Measurements from ENCODE around the gene NT5DC2. TPM values are rescaled to one million over a fixed set of nuclear protein-coding genes. Genes with fewer than 3 reads are reported as not detected.

NT5DC2 gene
- total RNA-seq, 1 donor from 2014 or later, result 4.1 TPM

DNA sequence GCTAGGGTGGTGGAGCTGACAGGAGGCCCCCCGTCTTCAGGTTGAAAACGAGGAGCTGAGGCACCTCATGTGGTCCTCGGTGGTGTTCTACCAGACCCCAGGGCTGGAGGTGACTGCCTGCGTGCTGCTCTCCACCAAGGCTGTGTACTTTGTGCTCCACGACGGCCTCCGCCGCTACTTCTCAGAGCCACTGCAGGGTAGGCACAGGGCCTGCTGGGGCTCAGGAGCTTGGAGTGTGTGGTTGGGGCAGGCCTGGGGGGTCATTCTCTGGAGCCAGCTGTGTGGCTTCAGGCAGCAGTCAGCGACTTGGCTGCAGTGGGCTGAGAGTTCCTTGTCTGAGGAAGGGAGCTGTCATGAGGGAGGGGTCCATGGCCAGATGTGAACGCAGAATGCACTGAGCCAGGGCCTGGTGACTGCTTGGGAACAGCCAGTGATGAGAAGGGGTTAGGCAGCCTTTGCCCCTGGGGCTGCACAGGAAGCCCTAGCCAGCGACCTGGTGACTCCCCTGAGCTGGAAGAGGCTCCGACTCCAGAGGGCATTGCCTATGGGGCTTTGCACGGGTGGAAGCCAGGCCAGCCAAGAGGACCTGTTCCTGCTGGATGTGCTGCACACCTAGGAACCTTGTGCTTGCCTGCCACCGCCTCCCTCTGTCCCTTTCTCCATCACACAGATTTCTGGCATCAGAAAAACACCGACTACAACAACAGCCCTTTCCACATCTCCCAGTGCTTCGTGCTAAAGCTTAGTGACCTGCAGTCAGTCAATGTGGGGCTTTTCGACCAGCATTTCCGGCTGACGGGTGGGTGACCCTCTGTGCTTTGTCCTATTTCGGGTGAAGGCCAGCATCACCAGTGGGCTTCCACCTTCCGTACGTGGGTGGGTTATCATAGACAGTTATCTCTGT, 43.4 kb downstream of the NT5DC2 start:
- ATAC-seq (peak; percentile 2), DNase-seq (ENCODE audit: low spot score) (no peak)

DNA sequence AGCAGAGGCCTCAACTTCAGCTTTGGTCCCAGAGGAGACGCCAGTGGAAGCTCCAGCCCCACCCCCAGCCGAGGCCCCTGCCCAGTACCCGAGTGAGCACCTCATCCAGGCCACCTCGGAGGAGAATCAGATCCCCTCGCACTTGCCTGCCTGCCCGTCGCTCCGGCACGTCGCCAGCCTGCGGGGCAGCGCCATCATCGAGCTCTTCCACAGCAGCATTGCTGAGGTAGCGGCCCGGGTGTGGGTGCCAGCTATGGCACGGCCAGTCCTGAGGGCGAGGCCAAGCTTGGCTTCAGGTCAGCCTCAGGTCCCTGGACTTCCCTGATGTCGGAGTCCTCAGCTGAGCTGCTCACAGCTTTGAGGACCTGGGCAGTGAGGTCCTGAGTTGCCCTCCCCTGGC, 44.2 kb downstream of the NT5DC2 start:
- DNase-seq (ENCODE audit: low spot score) (no peak), ATAC-seq (peak; percentile 31)

DNA sequence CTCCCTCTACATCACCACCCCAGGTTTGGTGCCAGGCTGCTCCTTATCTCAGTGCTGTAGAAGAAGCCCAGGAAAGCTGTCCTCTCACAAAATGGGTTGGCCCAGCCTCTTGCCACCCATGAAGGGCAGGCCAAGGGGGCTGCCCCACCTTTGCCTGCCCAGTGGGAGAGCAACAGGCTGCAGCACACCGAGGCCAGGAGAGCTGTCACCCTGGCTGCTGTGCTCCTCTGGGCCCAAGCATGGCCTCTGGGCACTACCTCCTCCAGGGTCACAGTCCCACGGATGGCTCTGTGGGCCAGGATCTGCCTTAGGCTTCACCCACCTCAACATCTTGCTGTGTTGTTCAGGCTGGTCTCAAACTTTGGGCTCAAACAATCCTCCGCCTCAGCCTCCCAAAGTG, 44.9 kb downstream of the NT5DC2 start:
- DNase-seq (ENCODE audit: low spot score) (no peak), ATAC-seq (no peak)

DNA sequence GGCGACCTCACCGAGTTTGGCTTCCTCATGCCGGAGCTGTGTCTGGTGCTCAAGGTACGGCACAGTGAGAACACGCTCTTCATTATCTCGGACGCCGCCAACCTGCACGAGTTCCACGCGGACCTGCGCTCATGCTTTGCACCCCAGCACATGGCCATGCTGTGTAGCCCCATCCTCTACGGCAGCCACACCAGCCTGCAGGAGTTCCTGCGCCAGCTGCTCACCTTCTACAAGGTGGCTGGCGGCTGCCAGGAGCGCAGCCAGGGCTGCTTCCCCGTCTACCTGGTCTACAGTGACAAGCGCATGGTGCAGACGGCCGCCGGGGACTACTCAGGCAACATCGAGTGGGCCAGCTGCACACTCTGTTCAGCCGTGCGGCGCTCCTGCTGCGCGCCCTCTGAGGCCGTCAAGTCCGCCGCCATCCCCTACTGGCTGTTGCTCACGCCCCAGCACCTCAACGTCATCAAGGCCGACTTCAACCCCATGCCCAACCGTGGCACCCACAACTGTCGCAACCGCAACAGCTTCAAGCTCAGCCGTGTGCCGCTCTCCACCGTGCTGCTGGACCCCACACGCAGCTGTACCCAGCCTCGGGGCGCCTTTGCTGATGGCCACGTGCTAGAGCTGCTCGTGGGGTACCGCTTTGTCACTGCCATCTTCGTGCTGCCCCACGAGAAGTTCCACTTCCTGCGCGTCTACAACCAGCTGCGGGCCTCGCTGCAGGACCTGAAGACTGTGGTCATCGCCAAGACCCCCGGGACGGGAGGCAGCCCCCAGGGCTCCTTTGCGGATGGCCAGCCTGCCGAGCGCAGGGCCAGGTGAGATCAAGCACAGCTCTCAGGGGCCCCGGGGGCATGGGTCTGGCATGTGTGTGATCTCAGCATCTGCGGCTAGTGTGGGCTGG, 45.6 kb downstream of the NT5DC2 start:
- ATAC-seq, result no peak
- DNase-seq (ENCODE audit: low spot score), result no peak

DNA sequence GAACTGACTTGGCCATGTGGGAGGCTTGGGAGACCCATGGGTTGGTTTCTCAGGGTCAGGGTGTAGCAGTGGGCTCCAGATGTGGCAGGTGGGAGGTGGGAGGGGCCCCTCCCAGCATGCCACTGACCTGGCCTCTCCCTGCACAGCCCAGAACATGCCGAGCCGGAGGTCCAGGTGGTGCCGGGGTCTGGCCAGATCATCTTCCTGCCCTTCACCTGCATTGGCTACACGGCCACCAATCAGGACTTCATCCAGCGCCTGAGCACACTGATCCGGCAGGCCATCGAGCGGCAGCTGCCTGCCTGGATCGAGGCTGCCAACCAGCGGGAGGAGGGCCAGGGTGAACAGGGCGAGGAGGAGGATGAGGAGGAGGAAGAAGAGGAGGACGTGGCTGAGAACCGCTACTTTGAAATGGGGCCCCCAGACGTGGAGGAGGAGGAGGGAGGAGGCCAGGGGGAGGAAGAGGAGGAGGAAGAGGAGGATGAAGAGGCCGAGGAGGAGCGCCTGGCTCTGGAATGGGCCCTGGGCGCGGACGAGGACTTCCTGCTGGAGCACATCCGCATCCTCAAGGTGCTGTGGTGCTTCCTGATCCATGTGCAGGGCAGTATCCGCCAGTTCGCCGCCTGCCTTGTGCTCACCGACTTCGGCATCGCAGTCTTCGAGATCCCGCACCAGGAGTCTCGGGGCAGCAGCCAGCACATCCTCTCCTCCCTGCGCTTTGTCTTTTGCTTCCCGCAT, 46.4 kb downstream of the NT5DC2 start:
- DNase-seq (ENCODE audit: low spot score) (no peak), ATAC-seq (no peak)

DNA sequence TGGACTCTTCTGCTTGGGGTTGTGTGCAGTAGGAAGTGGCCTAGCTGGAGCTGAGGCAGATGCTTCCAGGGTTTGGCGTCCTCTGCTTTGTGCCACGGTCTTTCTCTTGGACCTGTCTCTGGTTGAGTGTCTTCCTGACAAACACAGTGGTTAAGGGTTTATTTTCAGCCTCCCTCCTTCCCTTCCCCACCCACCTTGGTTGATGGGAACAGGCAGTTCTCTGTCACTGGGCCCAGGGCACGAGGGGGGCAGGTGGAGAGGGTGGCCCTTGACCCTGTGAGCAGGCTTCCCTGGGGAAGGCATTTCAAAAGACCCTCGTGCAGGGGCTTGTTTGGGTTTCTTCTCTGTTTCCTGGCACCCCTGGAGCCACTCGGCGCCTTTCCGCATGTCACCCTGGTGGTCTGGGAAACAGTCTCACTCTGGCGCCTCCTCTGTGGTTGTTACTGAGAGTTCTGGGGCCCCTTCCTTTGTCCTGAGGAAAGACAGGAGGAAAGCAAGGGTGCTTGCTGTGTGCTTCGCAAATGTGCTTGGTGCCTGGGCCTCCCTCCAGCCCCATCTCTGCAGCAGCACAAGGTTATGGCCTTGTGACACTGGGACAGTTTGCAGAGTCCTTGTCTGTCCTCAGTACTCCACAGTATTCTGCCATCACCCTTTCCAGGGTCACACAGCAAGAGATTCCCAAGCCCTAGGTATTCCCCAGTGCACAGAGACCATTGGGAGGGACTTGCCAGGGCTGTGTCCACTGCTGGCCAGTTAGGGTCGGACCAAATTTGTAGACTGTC, 48.8 kb downstream of the NT5DC2 start:
- DNase-seq (ENCODE audit: low spot score), result no peak

DNA sequence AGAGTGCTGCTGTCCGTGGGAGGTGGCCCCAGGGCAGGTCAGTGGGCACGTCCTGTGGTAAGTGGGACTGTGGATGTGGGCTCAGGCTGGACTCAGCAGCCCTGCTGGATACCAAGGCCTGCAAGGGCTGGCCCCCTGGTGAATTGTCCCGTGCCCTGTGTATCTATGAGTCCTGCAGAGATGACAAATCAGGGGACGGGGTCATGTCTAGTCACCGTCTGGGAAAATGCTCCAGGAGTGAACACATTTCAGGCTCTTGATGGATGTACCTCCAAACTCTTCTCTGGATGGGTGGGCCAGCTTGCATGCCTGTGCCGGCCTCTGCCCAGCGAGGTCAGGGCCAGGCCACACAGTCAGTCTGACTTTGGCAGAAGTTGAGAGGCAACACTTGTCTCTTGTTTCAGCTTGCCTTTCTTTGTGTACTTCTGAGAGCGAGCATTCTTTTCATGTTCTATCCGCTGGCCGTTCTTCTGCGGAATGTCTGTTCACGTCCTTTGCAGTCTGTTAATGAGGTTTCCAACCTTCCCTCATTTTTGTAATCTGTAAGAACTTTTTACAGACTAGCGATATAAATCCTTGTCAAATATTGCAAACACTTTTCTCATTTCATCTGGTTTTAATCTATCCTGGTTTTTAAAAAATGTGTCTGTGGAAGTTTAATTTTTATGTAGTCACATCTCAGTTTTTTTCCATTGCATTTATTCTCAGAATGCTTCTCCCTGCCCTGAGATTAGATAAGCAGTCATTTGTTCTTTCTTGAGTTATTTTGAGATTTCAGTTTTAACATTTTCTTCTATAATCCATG, 49.9 kb downstream of the NT5DC2 start:
- ATAC-seq (no peak), DNase-seq (ENCODE audit: low spot score) (no peak)

More for the DNA sequence above, 48.8 kb downstream of the NT5DC2 start:
- ATAC-seq, result no peak

DNA sequence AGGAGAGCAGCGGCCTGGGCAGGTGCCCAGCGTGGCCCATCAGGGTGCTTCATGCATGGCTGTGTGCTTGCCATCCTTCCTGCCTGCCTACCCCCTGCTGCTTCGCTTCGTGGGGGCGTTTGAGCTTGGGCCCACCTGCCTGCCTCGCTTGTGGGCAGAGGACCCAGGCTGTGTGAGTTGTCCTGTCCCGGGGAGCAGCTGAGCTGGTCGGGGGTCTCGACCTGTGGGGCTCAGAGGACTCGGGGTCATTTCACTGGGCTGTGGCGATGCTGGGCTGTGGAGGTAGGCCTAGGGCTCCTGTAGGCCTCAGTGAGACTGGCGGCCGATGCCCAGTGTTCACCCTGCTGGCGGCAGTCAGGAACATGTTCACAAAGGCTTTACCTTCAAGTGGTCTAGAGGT, 50.6 kb downstream of the NT5DC2 start:
- DNase-seq (ENCODE audit: low spot score) (no peak), ATAC-seq (no peak)

DNA sequence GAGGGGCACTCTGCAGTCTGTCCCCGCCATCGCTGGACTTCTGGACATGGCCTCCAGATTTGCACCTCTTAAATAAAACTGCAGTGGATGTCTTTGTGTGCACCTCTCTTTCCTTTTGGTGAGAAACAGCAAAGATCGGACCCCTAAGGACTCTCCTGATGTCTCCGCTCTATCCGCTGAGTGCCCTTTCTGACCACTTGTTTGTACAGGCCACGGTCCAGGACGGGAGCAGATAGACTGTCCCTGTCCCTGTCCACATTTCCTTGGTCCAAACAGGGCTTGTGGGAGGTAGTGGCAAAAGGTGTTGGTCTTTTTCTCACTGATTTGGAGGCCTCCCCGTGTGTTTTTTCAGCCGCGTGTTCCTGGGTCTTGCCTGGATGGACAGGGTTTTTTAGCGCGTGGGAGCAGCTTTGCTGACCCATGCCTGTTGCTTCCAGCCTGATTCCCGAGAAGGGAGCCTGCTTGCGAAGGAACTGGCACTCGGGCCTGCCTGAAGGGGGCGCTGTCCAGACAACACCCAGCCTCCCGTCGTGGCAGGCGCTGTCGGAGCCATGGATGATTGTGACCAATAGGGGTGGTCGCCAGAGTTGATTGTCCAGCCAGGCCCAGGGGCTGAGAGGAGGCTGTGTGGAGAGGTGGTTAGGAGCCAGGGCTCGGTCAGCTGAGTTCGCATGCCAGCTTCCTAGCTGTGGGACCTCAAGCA, 51.7 kb downstream of the NT5DC2 start:
- ATAC-seq (peak; percentile 79), DNase-seq (ENCODE audit: low spot score) (no peak)

DNA sequence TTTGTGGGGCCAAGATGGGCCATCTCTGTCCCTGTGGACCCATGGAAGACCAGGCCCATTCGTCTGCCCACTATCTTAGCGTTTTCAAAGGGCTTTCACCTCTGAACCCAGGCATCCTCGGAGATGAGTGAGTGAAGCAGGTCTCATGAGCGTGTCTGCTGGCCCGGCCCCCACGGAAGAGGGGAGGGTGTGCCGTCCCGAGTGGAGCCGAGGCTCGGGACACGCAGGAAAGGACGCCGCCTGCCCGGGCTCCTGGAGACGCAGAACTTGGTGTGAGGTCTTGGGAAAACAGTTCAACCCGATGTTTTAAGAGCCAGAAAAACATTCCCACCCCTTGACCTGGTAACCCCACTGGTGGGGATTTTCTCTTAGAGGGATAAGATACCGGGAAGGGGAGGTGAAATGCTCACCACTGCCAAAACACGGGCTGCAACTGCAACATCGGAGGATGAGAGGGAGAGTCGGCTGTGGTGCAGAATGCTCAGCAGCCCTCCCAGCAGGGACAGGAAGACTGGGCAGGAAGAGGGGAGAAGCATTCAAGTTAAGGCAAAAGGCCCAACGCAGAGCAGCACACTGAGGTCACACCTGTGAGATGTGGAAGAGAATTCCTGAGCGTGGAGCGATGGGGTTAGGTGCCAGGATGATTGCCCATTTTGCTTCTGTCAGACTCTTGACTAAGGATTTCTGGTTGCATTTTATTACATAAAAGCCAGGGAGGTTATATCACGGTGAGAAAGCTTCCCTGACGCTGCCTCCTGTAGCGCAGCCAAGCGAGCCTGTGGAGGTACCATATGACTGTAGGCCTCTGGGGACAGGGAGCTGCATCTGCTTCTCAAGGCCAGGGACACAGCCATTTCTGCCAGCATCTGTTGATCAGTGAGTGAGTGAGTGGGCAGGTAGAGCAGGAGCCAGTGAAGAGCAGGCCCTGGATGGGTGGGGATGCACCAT, 52.6 kb downstream of the NT5DC2 start:
- ATAC-seq, result peak; percentile 42
- no peak for DNase-seq (ENCODE audit: low spot score)

DNA sequence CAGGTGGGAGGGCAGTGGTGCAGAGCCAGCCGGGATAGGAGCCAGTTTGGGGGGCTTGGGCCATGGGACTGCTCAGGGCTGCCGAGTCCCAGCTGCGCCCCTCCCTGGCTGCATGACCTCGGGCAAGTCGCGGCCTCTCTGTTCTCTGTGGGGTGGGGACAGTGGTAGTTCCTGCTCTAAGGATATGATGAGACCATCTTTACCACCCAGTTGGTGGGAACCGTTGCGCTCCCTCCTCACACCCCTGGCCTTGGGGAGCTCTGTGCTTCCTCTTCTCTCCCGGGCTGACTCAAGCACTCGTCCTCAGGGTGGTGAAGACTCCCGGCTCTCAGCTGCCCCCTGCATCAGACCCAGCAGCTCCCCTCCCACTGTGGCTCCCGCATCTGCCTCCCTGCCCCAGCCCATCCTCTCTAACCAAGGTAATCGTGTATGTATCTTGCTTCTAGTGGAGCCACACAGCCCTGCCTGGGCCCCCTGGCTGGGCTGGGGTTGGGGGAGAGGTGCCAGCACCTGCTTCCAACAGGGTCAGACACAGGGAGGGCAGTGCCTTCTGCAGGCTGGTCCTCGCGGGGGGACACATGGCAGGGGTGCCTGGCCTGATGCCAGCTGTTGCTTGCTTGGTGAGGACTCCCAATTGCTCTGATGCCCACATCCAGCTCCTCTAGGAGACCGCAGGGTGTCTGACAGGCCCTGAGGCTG, 53.6 kb downstream of the NT5DC2 start:
- no peak for DNase-seq (ENCODE audit: low spot score)
- ATAC-seq, result no peak

DNA sequence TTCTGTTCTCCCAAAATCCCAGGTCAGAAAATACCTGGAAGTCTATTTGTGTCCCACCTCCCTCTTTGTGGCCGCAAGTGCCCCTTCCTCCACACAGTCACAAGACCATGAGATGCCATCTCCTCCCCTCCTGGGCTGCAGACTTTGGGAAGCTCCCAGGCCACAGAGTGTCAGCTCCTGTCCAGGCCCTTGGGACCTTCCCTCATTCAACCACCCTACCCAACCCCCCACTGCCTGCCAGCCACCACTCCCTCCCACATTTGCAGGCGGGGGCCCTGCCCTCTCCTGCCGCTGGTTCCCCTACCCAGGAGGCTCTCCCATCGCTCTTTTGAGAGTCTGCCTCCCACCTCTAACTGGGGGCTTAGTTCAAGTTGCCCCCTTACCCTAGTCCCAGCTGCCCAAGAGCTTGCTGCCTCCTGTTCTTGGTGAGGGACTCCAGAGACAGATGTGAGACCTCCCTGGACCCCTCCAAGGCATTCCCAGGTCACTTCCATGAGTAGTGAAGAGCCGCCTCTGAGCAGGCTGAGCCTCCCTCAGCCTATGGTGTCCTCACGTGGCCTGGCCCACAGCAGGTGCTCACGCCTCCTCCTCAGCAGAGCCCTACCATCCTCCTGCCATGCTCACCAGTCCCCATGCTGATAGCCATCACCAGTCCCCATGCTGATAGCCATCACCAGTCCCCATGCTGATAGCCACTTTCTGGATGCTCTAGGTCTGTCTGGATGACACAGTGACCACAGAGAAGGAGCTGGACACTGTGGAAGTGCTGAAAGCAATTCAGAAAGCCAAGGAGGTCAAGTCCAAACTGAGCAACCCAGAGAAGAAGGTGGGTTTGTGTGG, 54.4 kb downstream of the NT5DC2 start:
- ATAC-seq (no peak), DNase-seq (ENCODE audit: low spot score) (no peak)

DNA sequence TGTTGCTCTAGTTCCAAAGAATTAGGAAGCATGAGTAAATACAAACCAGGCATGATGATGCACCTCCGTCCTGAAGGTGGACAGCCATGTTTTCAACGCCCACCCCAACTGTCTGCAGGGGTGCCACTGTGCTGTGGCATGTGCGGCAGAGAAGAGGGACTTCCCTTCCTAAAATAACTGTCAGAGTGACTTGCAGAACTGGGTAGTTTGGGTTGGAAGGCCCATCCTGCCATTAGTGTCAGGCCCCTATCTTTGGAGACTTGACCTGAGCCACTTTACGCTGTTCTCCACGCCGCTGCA, 55.9 kb downstream of the NT5DC2 start:
- ATAC-seq, result no peak

DNA sequence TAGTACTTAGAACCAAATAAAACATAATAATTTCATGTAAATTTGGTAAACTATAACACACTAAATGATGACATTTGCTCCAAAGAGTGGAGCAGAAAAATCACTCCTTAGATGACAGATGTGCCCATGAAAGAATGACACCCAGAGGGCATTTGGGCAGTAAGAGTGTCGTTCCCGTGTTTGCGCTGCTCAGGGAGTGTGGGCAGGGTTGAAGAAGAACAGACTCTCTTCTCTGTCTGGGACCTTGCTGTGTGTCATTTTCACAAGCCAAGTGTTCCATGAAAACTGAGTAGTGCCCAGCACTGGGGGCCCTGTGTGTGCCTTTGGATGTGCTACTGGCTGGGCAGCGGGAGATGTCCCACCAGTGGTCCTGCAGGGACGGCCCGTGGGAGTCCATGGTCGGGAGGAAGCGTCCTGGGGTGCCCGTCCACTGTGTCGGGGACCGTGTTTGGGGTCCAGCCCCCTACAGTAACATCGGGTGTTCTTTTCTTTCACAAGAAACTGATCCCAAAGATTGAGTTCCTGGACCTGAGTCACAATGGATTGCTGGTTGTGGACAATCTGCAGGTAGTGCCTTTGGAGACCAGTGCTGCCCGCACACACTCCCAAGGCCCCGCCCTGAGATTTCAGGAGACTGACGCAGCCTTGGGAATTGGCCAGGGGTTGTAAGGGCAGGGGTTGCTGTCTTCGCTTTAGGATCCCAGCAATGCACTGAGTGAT, 56.4 kb downstream of the NT5DC2 start:
- no peak for DNase-seq (ENCODE audit: low spot score)

More for the DNA sequence above, 55.9 kb downstream of the NT5DC2 start:
- DNase-seq (ENCODE audit: low spot score), result no peak

More for the DNA sequence above, 56.4 kb downstream of the NT5DC2 start:
- no peak for ATAC-seq
